ENCODE results near the gene SGK1. TPM values are rescaled to one million over a fixed set of nuclear protein-coding genes. Genes with fewer than 3 reads are reported as not detected.

Gene SGK1
- total RNA-seq, 1 experiment from 2014 or later, result 23.2 TPM

DNA sequence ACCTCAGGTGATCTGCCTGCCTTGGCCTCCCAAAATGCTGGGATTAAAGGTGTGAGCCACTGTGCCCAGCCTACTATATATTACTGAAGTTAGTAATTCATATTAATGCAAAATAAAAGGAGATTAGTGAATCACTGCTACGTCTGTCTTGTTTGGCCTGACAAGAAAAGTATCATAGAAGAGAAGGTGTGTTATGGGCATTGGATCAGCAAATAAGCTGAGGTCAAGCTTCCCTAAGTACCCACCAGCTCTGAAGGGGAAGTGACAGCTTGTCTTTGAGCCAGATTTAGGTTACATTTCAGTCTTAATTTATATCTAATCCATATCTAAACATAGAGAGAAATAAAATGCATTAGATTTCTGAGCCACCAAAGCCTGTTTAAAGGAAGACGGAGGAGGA, 7.1 kb downstream of the SGK1 start (continued):
- TF ChIP-seq, protein P1, sequence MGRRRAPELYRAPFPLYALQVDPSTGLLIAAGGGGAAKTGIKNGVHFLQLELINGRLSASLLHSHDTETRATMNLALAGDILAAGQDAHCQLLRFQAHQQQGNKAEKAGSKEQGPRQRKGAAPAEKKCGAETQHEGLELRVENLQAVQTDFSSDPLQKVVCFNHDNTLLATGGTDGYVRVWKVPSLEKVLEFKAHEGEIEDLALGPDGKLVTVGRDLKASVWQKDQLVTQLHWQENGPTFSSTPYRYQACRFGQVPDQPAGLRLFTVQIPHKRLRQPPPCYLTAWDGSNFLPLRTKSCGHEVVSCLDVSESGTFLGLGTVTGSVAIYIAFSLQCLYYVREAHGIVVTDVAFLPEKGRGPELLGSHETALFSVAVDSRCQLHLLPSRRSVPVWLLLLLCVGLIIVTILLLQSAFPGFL (CRISPR knock-in tag; IDR thresholded peaks at IDR 0.05; ENCODE audit: borderline replicate concordance), result no peak
- TF ChIP-seq MYBL2 (CRISPR knock-in tag; IDR thresholded peaks at IDR 0.05) (no peak), KAT7 (CRISPR knock-in tag; IDR thresholded peaks at IDR 0.05; ENCODE audit: borderline replicate concordance) (no peak), SMAD3 (CRISPR knock-in tag; IDR thresholded peaks at IDR 0.05; ENCODE audit: borderline replicate concordance) (no peak), IRF2 (CRISPR knock-in tag; IDR thresholded peaks at IDR 0.05; ENCODE audit: borderline replicate concordance, low read depth) (no peak), ZNF121 (CRISPR knock-in tag; IDR thresholded peaks at IDR 0.05) (no peak), TP53 (CRISPR knock-in tag; IDR thresholded peaks at IDR 0.05) (no peak)
- TF ChIP-seq, protein P2, sequence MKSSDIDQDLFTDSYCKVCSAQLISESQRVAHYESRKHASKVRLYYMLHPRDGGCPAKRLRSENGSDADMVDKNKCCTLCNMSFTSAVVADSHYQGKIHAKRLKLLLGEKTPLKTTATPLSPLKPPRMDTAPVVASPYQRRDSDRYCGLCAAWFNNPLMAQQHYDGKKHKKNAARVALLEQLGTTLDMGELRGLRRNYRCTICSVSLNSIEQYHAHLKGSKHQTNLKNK (CRISPR knock-in tag; IDR thresholded peaks at IDR 0.05), result no peak

DNA sequence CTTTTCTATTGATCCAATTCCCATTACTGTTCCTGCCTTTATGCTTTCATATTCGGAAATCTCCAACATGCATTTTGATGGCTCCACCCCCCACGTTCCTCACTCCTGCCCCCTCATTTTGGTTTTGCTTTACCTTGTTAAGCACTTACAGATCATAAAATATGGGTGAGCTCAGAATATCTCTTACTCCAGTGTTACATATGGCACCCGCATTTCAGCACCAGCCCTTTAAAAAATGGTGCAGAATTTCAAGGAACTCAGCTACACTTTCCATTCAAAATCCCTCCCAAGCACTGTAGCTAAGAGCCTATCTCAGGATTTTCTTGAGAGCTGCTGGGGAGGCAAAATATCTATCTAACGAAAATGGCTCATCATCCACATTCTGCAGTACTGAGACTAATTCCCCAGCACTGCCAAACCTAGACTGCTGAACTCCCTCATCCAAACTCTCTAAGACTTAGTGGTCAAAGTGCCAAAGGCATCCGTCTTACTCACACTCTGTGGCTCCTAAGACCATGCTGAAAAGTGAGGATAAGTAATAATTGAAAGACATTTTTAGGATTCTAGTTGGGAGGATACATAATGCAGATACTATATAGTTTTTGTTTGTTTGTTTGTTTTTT, 7.8 kb downstream of the SGK1 start:
- Mint-ChIP-seq H3K27me3 (ENCODE audit: low read depth) (peaks cover 31% of the 10 kb centered on the region), H3K36me3 (no peaks in the 10 kb centered on the region), H3K9me3 (no peaks in the 10 kb centered on the region), H3K27ac (no peak overlapping the region), H3K4me1 (peaks cover 45% of the 10 kb centered on the region), H3K4me3 (no peak overlapping the region)
- ChIA-PET POLR2A (interaction anchor here (0.7 kb wide), 1 partner anchor 8 kb away, joined by 3 read pairs; the partner anchor contains the start of gene SGK1), CTCF (no interaction called here)
- ATAC-seq (no peak), DNase-seq (ENCODE audit: low spot score) (no peak)
- TF ChIP-seq, protein P3, sequence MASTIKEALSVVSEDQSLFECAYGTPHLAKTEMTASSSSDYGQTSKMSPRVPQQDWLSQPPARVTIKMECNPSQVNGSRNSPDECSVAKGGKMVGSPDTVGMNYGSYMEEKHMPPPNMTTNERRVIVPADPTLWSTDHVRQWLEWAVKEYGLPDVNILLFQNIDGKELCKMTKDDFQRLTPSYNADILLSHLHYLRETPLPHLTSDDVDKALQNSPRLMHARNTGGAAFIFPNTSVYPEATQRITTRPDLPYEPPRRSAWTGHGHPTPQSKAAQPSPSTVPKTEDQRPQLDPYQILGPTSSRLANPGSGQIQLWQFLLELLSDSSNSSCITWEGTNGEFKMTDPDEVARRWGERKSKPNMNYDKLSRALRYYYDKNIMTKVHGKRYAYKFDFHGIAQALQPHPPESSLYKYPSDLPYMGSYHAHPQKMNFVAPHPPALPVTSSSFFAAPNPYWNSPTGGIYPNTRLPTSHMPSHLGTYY (CRISPR knock-in tag; IDR thresholded peaks at IDR 0.05), result no peak
- TF ChIP-seq ZNF416 (CRISPR knock-in tag; IDR thresholded peaks at IDR 0.05) (no peak), EMX1 (CRISPR knock-in tag; IDR thresholded peaks at IDR 0.05) (no peak), TCF7 (CRISPR knock-in tag; IDR thresholded peaks at IDR 0.05; ENCODE audit: low read depth) (no peak), ZNF317 (CRISPR knock-in tag; IDR thresholded peaks at IDR 0.05; ENCODE audit: borderline replicate concordance, low read depth) (no peak), ZNF121 (CRISPR knock-in tag; IDR thresholded peaks at IDR 0.05) (no peak), IRF2 (CRISPR knock-in tag; IDR thresholded peaks at IDR 0.05; ENCODE audit: borderline replicate concordance, low read depth) (no peak)
- TF ChIP-seq, protein P4, sequence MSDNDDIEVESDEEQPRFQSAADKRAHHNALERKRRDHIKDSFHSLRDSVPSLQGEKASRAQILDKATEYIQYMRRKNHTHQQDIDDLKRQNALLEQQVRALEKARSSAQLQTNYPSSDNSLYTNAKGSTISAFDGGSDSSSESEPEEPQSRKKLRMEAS (CRISPR knock-in tag; IDR thresholded peaks at IDR 0.05), result no peak
- TF ChIP-seq, protein P5, sequence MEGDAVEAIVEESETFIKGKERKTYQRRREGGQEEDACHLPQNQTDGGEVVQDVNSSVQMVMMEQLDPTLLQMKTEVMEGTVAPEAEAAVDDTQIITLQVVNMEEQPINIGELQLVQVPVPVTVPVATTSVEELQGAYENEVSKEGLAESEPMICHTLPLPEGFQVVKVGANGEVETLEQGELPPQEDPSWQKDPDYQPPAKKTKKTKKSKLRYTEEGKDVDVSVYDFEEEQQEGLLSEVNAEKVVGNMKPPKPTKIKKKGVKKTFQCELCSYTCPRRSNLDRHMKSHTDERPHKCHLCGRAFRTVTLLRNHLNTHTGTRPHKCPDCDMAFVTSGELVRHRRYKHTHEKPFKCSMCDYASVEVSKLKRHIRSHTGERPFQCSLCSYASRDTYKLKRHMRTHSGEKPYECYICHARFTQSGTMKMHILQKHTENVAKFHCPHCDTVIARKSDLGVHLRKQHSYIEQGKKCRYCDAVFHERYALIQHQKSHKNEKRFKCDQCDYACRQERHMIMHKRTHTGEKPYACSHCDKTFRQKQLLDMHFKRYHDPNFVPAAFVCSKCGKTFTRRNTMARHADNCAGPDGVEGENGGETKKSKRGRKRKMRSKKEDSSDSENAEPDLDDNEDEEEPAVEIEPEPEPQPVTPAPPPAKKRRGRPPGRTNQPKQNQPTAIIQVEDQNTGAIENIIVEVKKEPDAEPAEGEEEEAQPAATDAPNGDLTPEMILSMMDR (IDR thresholded peaks at IDR 0.05), result no peak
- TF ChIP-seq, protein P6, sequence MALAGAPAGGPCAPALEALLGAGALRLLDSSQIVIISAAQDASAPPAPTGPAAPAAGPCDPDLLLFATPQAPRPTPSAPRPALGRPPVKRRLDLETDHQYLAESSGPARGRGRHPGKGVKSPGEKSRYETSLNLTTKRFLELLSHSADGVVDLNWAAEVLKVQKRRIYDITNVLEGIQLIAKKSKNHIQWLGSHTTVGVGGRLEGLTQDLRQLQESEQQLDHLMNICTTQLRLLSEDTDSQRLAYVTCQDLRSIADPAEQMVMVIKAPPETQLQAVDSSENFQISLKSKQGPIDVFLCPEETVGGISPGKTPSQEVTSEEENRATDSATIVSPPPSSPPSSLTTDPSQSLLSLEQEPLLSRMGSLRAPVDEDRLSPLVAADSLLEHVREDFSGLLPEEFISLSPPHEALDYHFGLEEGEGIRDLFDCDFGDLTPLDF (CRISPR knock-in tag; IDR thresholded peaks at IDR 0.05), result no peak
- TF ChIP-seq, protein P7, sequence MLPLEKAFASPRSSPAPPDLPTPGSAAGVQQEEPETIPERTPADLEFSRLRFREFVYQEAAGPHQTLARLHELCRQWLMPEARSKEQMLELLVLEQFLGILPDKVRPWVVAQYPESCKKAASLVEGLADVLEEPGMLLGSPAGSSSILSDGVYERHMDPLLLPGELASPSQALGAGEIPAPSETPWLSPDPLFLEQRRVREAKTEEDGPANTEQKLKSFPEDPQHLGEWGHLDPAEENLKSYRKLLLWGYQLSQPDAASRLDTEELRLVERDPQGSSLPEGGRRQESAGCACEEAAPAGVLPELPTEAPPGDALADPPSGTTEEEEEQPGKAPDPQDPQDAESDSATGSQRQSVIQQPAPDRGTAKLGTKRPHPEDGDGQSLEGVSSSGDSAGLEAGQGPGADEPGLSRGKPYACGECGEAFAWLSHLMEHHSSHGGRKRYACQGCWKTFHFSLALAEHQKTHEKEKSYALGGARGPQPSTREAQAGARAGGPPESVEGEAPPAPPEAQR (CRISPR knock-in tag; IDR thresholded peaks at IDR 0.05), result no peak
- TF ChIP-seq, protein P8, sequence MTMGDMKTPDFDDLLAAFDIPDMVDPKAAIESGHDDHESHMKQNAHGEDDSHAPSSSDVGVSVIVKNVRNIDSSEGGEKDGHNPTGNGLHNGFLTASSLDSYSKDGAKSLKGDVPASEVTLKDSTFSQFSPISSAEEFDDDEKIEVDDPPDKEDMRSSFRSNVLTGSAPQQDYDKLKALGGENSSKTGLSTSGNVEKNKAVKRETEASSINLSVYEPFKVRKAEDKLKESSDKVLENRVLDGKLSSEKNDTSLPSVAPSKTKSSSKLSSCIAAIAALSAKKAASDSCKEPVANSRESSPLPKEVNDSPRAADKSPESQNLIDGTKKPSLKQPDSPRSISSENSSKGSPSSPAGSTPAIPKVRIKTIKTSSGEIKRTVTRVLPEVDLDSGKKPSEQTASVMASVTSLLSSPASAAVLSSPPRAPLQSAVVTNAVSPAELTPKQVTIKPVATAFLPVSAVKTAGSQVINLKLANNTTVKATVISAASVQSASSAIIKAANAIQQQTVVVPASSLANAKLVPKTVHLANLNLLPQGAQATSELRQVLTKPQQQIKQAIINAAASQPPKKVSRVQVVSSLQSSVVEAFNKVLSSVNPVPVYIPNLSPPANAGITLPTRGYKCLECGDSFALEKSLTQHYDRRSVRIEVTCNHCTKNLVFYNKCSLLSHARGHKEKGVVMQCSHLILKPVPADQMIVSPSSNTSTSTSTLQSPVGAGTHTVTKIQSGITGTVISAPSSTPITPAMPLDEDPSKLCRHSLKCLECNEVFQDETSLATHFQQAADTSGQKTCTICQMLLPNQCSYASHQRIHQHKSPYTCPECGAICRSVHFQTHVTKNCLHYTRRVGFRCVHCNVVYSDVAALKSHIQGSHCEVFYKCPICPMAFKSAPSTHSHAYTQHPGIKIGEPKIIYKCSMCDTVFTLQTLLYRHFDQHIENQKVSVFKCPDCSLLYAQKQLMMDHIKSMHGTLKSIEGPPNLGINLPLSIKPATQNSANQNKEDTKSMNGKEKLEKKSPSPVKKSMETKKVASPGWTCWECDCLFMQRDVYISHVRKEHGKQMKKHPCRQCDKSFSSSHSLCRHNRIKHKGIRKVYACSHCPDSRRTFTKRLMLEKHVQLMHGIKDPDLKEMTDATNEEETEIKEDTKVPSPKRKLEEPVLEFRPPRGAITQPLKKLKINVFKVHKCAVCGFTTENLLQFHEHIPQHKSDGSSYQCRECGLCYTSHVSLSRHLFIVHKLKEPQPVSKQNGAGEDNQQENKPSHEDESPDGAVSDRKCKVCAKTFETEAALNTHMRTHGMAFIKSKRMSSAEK (CRISPR knock-in tag; IDR thresholded peaks at IDR 0.05; ENCODE audit: borderline replicate concordance), result no peak
- TF ChIP-seq, protein P9, sequence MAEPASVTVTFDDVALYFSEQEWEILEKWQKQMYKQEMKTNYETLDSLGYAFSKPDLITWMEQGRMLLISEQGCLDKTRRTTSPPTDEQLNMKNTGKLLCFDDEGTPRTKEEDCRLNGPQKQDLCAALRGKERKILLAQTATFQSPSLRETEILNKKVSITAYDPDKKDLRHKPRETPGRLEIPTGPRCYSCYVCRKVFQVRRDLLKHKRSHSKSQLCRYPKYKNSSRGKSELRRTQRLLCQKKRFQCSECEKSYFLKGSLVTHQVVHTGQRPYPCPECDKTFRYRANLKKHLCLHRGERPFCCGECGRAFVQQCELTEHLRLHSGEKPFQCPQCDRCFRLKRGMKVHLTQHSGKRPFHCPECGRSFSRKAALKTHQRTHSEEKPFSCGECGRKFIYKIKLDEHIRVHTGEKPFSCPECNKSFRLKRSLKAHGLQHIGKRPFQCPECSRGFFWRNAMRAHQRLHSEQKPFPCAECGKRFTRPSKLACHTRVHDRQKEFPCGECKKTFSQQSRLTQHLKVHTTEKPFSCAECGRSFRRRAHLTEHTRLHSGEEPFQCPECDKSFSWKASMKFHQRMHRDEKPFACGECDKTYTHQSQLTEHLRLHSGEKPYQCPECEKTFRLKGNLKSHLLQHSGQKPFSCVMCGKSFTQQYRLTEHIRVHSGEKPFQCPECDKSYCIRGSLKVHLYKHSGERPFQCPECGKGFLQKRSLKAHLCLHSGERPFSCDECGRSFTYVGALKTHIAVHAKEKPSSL (CRISPR knock-in tag; conservative IDR thresholded peaks at IDR 0.05), result no peak
- TF ChIP-seq, protein P1 (CRISPR knock-in tag; IDR thresholded peaks at IDR 0.05; ENCODE audit: borderline replicate concordance), result no peak
